Endothelial cell of umbilical vein (primary cell): ENCODE measurements around the gene SH3PXD2B. TPM values are rescaled to one million over a fixed set of nuclear protein-coding genes. Genes with fewer than 3 reads are reported as not detected.
A peak's percentile ranks its signal among the peaks of the same experiment; 100 is the strongest.
"Not testable (repeated sequence)": the region's sequence is repeated elsewhere in the genome, so short reads cannot be mapped to it uniquely, and the experiment has no call there.

ENCODE experiments used
- BruUV-seq: library from RNA; stranded (reverse); fragments of 400-500 nt; replicated peaks from 2 replicates; lab custom pipeline; 2021; lab: Mats Ljungman, UMichigan
- CTCF ChIA-PET: fragments of 300-600, 350-600 bp; sonication (Branson Sonifier 250); formaldehyde crosslinking; loops from one replicate; lab custom pipeline; 2021; ENCODE audit warnings: antibody characterized with exemption, inconsistent platforms; lab: Charles Lee
- POLR2A ChIA-PET: fragments of 300-600, 350-600 bp; sonication (Branson Sonifier 250); formaldehyde crosslinking; loops from one replicate; lab custom pipeline; 2021; ENCODE audit warnings: antibody characterized with exemption, inconsistent platforms; lab: Charles Lee
- DNase-seq: peaks from one replicate; pipeline ENCODE4 v3.0.0-alpha.2; 2011; ENCODE audit warnings: low read depth, low spot score
- FAIRE-seq: peaks from 2 replicates; lab custom pipeline; 2011; peaks lifted over from hg19 to GRCh38; lab: Jason Lieb, UNC
- H2AFZ ChIP-seq: 2 replicates; pipeline ENCODE4 v1.6.0; 2012; ENCODE audit warnings: low read depth, low read length, control low read depth, inconsistent platforms
- H3K27ac ChIP-seq: 2 replicates; pipeline ENCODE4 v1.5.1; 2011; ENCODE audit warnings: low read depth, mild to moderate bottlenecking, control low read depth, low read length, moderate library complexity; ENCODE audit not compliant: insufficient read depth
- H3K27me3 ChIP-seq, 2 experiments: 2 replicates each; pipeline versions ENCODE4 v1.6.0 to v1.6.1; 2011; ENCODE audit warnings: low read length in 2 of 2, mixed read lengths in 1 of 2; ENCODE audit not compliant: control insufficient read depth in 2 of 2, insufficient read depth in 2 of 2
- H3K36me3 ChIP-seq, 2 experiments: 2 replicates in 1 of 2; 3 replicates in 1 of 2; pipeline ENCODE4 v1.5.1; 2011; ENCODE audit warnings: low read length in 2 of 2, mild to moderate bottlenecking in 1 of 2, moderate library complexity in 1 of 2; ENCODE audit not compliant: control insufficient read depth in 2 of 2, insufficient read depth in 2 of 2; ENCODE audit errors: extremely low read depth in 1 of 2
- H3K4me1 ChIP-seq: 3 replicates; pipeline ENCODE4 v1.5.1; 2011; ENCODE audit warnings: mild to moderate bottlenecking, low read length; ENCODE audit not compliant: control insufficient read depth, insufficient read depth; ENCODE audit errors: extremely low read depth
- H3K4me2 ChIP-seq: 2 replicates; pipeline ENCODE4 v1.6.1; 2011; ENCODE audit warnings: low read length, control low read depth, mixed read lengths; ENCODE audit not compliant: insufficient read depth
- H3K4me3 ChIP-seq, 3 experiments: fragments of 200-600 bp in 1 of 3; sonication (generic), shearing (Covaris generic) in 1 of 3; replicated peaks in 1 of 3; 2 replicates each; pipeline ENCODE4 v1.5.1; 2011 to 2016; ENCODE audit warnings: control low read depth in 3 of 3, low read length in 3 of 3, mild to moderate bottlenecking in 2 of 3, inconsistent platforms in 1 of 3, low read depth in 1 of 3, moderate library complexity in 1 of 3; ENCODE audit not compliant: insufficient read depth in 1 of 3
- H3K79me2 ChIP-seq: 2 replicates; pipeline ENCODE4 v1.6.0; 2012; ENCODE audit warnings: low read length, inconsistent platforms; ENCODE audit not compliant: control insufficient read depth, insufficient read depth
- H3K9ac ChIP-seq: replicated peaks from 2 replicates; pipeline ENCODE3; 2011; ENCODE audit warnings: low read length, control low read depth; ENCODE audit not compliant: insufficient read depth; ENCODE audit errors: extremely low read depth
- H3K9me1 ChIP-seq: replicated peaks from 3 replicates; pipeline ENCODE4 v1.6.0; 2011; ENCODE audit warnings: mild to moderate bottlenecking, low read length; ENCODE audit not compliant: control insufficient read depth, insufficient read depth; ENCODE audit errors: extremely low read depth
- H3K9me3 ChIP-seq: replicated peaks from 2 replicates; pipeline ENCODE4 v1.5.1; 2012; ENCODE audit warnings: low read length, inconsistent platforms; ENCODE audit not compliant: control insufficient read depth, insufficient read depth
- H4K20me1 ChIP-seq: replicated peaks from 2 replicates; pipeline ENCODE3; 2011; ENCODE audit warnings: mild to moderate bottlenecking, low read length; ENCODE audit not compliant: control insufficient read depth, insufficient read depth; ENCODE audit errors: extremely low read depth
- CTCF ChIP-seq, 2 donors: IDR thresholded peaks; 1 replicate in 1 of 2; 2 replicates in 1 of 2; pipeline ENCODE4 v1.5.1; 2011; ENCODE audit warnings: low read length in 2 of 2, mild to moderate bottlenecking in 2 of 2, moderate library complexity in 2 of 2, control low read depth in 1 of 2, inconsistent platforms in 1 of 2, low read depth in 1 of 2; ENCODE audit not compliant: insufficient read depth in 1 of 2; ENCODE audit errors: extremely low read depth in 1 of 2
- EZH2 ChIP-seq: IDR thresholded peaks from 2 replicates; pipeline ENCODE4 v1.6.1; 2012; ENCODE audit warnings: borderline replicate concordance, low read depth, mild to moderate bottlenecking, moderate library complexity, low read length, inconsistent platforms; ENCODE audit not compliant: severe bottlenecking
- POLR2AphosphoS5 ChIP-seq: IDR thresholded peaks from 2 replicates; pipeline ENCODE4 v1.6.1; 2012; ENCODE audit warnings: low read depth, mild to moderate bottlenecking, control low read depth, low read length, moderate library complexity; ENCODE audit not compliant: insufficient read depth
- dilution Hi-C: fragments of 300-500 bp; cut with MboI; formaldehyde crosslinking; loops from one replicate; pipeline ENCODE4 v1.15.0; 2019; ENCODE audit warnings: low sequenced_read_pairs; ENCODE audit not compliant: extremely low pct_ligation_motif_present
- intact Hi-C: fragments of 100-400 bp; cut with micrococcal nuclease; formaldehyde crosslinking; loops from one replicate; pipeline ENCODE4 v1.10.0; 2022
- polyA plus RNA-seq, 4 experiments: library from polyadenylated mRNA; depleted of rRNA in 3 of 4; stranded (reverse) in 3 of 4; unstranded in 1 of 4; fragments of >200 nt; gene quantifications; 2 replicates each; pipeline versions ENCODE4 v1.2.1 to v1.2.3, GENCODE V29; 2011 to 2012; ENCODE audit warnings: missing spikeins in 1 of 4
- total RNA-seq: library from RNA; stranded (reverse); gene quantifications from 2 replicates; pipeline ENCODE4 v1.2.3, GENCODE V29; 2021

The SH3PXD2B gene
- total and polyA plus RNA-seq, 2 donors (not counting 3 experiments of a cell fraction or from before 2014, with no cell fraction given), result 23.5 to 66.3 TPM

GRCh38 chr5:172479034-172479783 is 24.9 kb upstream of the SH3PXD2B start:
- Histone ChIP-seq H3K79me2 (no peaks in the 10 kb centered on the region), H3K9me1 (no peaks in the 10 kb centered on the region), H3K27ac (no peak overlapping the region), H3K4me1 (no peaks in the 10 kb centered on the region), H3K9ac (no peak overlapping the region), H3K27me3 (no peaks in the 10 kb centered on the region), H3K4me2 (no peak overlapping the region), H2AFZ (no peak overlapping the region), H3K9me3 (no peaks in the 10 kb centered on the region), H3K36me3 (no peaks in the 10 kb centered on the region), H4K20me1 (no peaks in the 10 kb centered on the region), H3K4me3 (no peak overlapping the region)
- peak; percentile 96 for FAIRE-seq
- BruUV-seq, result no TSS peak
- intact Hi-C loops (loop anchor here (1.0 kb wide), 1 partner anchor 218 kb away; no protein-coding TSS in a partner anchor), dilution Hi-C loops (no loop called here)
- TF ChIP-seq POLR2AphosphoS5 (no peak), EZH2 (no peak), CTCF (IDR thresholded peaks at IDR 0.05; ENCODE audit: extremely low read depth in 1 of 2, insufficient read depth in 1 of 2, low read depth in 1 of 2, low read length in 2 of 2) (peak; percentile 75 to 80)
- POLR2A ChIA-PET, result no interaction called here
- peak; percentile 81 for DNase-seq
- CTCF ChIA-PET, result interaction anchor here (0.7 to 6.2 kb wide), 3 partner anchors 216 to 227 kb away, joined by 3 to 81 read pairs (median 8); no protein-coding TSS in a partner anchor

- H3K4me1 ChIP-seq, H3K4me3 ChIP-seq, H2AFZ ChIP-seq, DNase-seq, H3K36me3 ChIP-seq, H3K9me1 ChIP-seq, H3K4me2 ChIP-seq, H3K79me2 ChIP-seq, H3K27ac ChIP-seq, H3K9ac ChIP-seq, BruUV-seq, POLR2A ChIA-PET, H3K9me3 ChIP-seq, H4K20me1 ChIP-seq, H3K27me3 ChIP-seq, FAIRE-seq, dilution Hi-C loops: not testable (repeated sequence)
- CTCF ChIA-PET, result interaction anchor here (1.1 to 6.2 kb wide), 2 partner anchors 216 to 219 kb away, joined by 8 to 81 read pairs; no protein-coding TSS in a partner anchor
- intact Hi-C loops, result loop anchor here (1.0 kb wide), 1 partner anchor 219 kb away; no protein-coding TSS in a partner anchor
Measured at GRCh38 chr5:172478695-172479033, 24.3 kb upstream of the SH3PXD2B start.
